Esophagus muscularis mucosa (tissue), 3 donors: ENCODE measurements around the gene SGTA.

ENCODE experiments used
- EP300 ChIP-seq: sonication (generic); formaldehyde crosslinking; IDR thresholded peaks from one replicate; pipeline ENCODE4 v1.6.1; 2017; ENCODE audit warnings: antibody characterized with exemption
- POLR2A ChIP-seq: fragments of 450-650 bp; IDR thresholded peaks from one replicate; pipeline ENCODE4 v1.6.1; 2017; ENCODE audit warnings: antibody characterized with exemption, moderate library complexity, mild to moderate bottlenecking, low read depth
- POLR2AphosphoS5 ChIP-seq, 2 donors: sonication (generic); formaldehyde crosslinking; IDR thresholded peaks; one replicate each; pipeline ENCODE4 v1.6.1; 2017; ENCODE audit warnings: antibody characterized with exemption in 2 of 2

DNA sequence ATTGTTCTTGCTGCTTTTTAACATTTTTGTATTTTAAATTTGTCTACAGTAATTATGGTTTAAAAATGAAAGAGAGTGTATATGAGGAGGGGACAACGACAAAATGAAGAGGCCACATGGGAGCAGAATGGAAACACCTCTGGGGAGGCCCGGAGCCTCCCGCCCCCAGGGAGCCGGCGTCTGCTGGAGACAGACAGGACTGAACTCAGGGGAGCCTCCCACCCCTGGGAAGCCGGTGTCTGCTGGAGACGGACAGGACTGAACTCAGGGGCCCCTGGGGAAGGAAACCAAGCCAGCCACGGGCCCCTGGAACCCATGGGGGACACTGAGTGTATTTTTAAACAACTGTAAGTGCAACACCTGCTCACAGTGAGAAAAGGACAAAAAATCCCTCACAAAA, 26.6 kb downstream of the SGTA start:
- TF ChIP-seq POLR2AphosphoS5 (IDR thresholded peaks at IDR 0.05): no peak
- TF ChIP-seq EP300: no peak
- TF ChIP-seq POLR2A: no peak
